Measurements from ENCODE around the gene CLSTN2.

GRCh38 chr3:140378571-140379340 is 443.8 kb downstream of the CLSTN2 start:
- TF ChIP-seq POLR2AphosphoS5 (IDR thresholded peaks at IDR 0.05; ENCODE audit: low read depth, low read length) (no peak), CTCF (IDR thresholded peaks at IDR 0.05 in 2 of 3, conservative IDR thresholded peaks at IDR 0.05 in 1 of 3; ENCODE audit: borderline replicate concordance in 1 of 3, insufficient read depth in 1 of 3, low read depth in 2 of 3, low read length in 2 of 3) (no peak), POLR2A (IDR thresholded peaks at IDR 0.05; ENCODE audit: borderline replicate concordance, extremely low read depth, insufficient read depth, insufficient read length) (no peak)

Measured in HCT116 (cell line).